Urothelium cell line (cell line): ENCODE measurements around the gene RIN1.
A peak's percentile ranks its signal among the peaks of the same experiment; 100 is the strongest.
"Not testable (repeated sequence)": the region's sequence is repeated elsewhere in the genome, so short reads cannot be mapped to it uniquely, and the experiment has no call there.

Experiments used
- DNase-seq: peaks from one replicate; pipeline ENCODE4 v3.0.0; 2011; ENCODE audit warnings: low spot score, mixed read lengths
- FAIRE-seq: peaks from 2 replicates; lab custom pipeline; 2011; peaks lifted over from hg19 to GRCh38; lab: Jason Lieb, UNC

Gene RIN1, protein sequence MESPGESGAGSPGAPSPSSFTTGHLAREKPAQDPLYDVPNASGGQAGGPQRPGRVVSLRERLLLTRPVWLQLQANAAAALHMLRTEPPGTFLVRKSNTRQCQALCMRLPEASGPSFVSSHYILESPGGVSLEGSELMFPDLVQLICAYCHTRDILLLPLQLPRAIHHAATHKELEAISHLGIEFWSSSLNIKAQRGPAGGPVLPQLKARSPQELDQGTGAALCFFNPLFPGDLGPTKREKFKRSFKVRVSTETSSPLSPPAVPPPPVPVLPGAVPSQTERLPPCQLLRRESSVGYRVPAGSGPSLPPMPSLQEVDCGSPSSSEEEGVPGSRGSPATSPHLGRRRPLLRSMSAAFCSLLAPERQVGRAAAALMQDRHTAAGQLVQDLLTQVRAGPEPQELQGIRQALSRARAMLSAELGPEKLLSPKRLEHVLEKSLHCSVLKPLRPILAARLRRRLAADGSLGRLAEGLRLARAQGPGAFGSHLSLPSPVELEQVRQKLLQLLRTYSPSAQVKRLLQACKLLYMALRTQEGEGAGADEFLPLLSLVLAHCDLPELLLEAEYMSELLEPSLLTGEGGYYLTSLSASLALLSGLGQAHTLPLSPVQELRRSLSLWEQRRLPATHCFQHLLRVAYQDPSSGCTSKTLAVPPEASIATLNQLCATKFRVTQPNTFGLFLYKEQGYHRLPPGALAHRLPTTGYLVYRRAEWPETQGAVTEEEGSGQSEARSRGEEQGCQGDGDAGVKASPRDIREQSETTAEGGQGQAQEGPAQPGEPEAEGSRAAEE

DNA sequence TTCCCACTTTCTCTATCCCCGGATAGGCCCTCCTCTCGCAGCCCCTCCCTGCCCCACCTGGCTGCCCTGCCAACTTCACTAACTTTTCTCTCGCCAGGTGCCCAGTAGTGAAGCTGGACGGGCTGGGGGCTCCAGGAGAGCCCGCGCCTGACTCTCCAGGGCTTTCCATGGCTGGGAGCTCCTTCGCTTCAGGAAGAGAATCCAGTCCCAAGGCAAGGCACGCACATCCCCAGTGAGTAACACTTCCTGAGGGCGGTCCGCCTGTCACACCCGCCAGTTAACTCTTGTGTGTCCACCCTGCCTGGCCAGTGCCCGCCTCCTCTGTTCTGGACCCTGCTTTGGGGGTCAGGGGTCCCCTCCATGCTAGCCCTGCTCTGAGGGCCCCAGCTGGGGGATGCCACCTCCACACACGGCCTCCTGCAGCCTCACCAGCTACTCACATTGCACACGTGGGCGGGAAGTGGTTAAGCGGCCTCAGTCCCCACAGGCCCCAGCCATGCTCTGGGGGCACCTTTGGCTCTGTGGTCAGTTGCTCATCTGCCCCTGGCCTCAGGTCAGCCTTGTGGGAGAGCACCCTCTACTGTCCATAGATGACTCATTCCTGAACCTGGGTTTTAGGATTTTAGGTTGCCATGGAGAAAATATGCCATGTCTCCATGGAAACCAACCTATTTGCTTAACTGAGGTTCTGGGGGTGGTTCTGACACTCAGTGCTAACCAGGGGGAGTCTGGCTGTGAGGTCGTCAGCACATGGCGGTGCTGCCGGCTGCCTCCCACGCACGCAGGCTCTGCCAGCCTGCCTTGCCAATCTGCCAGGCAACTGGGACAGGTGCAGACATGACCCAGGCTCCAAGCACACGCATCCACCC lies at the start of gene RIN1:
Gene RIN1, minus strand, starts transcription at position 201 of the 869 bp plus-strand sequence. Its CDS starts 32 bp downstream, at position 169.
- FAIRE-seq (peak; percentile 95), DNase-seq (peak; percentile 86)

DNA sequence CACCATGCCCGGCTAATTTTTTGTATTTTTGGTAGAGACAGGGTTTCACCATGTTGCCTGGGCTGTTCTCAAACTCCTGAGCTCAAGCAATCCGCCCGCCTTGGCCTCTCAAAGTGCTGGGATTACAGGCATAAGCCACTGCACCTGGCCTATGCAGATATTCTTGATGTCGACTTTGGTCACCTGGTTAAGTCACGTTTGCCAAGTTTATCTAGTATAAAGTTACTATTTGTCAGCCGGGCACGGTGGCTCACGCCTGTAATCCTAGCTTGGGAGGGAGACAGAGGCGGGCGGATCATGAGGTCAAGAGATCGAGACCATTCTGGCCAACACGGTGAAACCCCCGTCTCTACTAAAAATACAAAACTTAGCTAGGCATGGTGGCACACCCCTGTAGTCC lies 48.1 kb upstream of the RIN1 start:
- not testable (repeated sequence) for DNase-seq, FAIRE-seq

DNA sequence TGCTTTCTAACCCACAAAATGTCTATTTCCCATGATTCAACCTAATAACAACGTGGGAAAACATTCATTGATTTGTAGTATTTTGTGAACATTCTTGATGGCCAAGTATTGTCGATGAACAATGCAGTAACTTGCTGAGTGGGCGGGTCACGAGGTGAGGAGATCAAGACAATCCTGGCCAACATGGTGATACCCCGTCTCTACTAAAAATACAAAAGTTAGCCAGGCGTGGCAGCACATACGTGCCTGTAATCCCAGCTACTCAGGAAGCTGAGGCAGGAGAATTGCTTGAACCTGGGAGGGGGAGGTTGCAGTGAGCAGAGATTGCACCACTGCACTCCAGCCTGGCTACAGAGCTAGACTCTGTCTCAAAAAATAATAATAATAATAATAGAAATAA lies 44.0 kb upstream of the RIN1 start:
- peak; percentile 68 for FAIRE-seq

DNA sequence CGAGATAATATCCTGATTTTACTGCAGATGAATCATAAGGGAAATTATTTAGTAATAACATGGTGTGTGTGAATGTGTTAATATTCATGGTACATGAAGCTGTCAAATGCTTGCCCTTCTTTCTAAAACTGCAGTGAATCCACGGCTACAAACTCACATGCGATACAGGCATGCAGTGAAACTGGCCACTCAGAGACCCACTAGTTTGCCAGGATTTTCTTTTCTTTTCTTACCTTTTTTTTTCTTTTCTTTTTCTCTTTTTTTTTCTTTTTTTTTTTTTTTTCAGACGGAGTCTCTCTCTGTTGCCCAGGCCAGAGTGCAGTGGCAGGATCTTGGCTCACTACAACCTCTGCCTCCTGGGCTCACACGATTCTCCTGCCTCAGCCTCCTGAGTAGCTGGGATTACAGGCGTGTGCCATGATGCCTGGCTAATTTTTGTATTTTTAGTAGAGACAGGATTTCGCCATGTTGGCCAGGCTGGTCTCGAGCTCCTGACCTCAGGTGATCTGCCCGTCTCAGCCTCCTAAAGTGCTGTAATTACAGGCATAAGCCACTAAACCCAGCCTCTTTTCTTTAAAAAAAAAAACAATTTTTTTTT lies 37.6 kb upstream of the RIN1 start:
- not testable (repeated sequence) for FAIRE-seq, DNase-seq

More for the DNA sequence above, 44.0 kb upstream of the RIN1 start:
- DNase-seq, result not testable (repeated sequence)

DNA sequence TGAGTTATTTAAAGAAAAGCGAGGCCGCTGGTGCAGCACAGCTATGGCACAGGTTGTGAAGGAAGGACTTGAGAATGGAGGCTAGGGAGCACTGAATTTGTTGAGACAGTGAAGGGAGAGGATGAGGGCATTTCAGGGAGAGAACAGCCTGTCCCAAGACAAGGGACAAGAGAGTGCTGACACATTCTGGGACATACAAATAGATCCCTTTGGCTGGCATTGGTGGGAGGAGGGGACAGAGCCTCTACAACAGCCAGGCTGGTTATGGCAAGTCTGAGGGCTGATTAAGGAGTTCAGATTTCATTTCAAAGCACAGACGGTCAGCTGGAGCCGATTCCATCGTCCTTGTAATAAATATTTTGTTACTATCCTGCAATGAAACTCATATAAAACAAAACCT lies 37.0 kb upstream of the RIN1 start:
- DNase-seq (no peak), FAIRE-seq (no peak)

DNA sequence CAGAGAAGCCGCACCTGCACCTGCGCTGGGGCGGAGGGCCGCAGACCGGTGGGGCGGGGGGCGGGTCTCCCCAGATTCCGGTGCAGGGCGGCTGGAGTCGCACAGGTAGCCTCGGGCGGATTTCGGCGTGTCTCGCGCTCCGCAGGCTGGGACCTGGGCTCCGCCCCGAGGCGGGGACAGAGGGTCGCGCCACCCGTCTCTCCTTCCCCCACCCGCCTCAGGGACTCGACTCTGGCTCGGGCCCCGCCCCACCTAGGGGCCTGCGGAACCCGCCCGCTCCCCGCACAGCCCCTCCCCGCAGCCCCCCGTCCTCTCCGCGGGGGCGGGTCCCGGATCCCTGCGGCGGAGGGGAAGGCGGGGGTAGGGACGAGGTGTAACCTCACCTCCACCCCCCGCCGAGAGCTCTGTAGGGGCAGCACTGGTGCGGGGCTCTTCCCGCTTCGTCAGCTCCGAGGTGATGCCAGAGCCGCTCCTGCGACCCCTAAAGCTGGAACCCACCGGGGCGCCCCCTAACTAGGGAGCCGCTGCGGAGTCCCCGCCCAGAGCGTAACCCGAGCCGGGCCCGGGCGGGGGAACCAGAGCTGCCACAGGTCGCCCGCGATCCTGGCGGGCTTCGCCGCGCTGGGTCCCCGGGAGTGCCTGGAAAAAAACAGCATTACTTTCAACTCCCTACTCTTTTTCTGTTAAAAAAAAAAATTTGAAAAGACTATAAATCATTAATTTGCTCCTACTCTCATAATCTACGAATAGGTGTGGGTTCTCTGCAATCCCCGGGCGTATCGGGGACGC lies 35.6 kb upstream of the RIN1 start, which contains the start of gene SLC29A2:
Gene SLC29A2, minus strand, starts transcription at position 134 of the 789 bp plus-strand sequence. CDS start 169 bp downstream, outside the sequence.
- FAIRE-seq, result no peak
- DNase-seq, result peak; percentile 92

DNA sequence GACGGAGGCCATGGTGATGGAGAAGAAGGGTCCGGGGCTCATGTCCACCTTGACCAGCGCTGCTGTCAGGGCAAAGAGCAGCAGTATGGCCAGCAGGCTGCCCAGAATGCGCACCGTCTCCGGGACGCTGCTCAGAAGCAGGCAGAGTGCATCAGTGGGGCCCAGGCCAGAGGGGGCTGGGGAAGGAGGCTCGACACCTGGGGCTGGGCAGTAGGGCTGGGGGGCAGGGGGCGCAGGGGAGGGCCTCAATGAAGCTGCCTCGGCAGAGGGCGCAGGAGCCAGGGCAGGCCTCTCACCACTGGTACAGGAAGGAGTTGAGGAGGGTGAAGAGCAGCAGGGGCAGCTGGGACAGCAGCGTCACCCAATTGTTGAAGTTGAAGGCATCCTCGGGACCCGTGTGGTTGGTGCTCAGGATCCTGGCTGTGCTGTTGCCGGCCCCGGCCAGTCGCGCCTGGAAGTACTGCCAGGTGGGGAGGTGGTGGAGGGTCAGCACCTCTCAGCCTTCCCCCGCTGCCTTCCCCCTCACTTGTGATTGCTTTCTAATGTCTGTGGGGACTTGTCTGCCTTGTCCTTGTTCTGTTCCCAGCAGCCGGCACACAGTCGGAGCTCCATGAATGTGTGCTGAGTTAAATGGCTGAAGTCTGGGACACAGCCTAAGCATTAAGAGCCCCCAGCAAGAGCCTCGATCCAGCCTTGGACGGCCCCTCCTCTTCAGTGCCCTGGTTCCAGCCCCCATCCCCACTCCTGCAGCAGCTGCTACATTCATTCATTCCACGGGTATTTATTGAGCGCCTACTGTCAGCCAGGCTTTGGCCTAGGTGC lies 33.0 kb upstream of the RIN1 start:
- no peak for DNase-seq
- FAIRE-seq, result no peak

DNA sequence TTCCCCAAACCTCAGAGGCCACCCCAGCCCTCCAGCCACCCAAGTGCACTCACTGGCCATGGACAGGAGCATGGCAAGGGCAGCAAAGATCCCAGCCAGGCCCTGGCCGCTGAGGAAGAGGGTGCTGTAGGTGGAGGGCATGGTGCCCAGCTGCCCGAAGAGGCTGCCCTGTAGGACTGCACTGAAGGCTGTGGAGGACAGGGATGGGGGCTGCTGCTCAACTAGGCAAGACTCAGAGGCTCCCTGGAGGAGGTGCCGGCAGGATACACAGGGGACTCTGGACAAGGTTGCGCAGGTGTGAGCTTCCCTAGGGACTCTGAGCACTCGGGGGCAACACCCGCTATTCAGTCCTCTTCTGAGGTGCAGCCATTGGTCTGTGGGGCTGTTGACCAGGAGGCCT lies 32.2 kb upstream of the RIN1 start:
- FAIRE-seq (no peak), DNase-seq (no peak)

DNA sequence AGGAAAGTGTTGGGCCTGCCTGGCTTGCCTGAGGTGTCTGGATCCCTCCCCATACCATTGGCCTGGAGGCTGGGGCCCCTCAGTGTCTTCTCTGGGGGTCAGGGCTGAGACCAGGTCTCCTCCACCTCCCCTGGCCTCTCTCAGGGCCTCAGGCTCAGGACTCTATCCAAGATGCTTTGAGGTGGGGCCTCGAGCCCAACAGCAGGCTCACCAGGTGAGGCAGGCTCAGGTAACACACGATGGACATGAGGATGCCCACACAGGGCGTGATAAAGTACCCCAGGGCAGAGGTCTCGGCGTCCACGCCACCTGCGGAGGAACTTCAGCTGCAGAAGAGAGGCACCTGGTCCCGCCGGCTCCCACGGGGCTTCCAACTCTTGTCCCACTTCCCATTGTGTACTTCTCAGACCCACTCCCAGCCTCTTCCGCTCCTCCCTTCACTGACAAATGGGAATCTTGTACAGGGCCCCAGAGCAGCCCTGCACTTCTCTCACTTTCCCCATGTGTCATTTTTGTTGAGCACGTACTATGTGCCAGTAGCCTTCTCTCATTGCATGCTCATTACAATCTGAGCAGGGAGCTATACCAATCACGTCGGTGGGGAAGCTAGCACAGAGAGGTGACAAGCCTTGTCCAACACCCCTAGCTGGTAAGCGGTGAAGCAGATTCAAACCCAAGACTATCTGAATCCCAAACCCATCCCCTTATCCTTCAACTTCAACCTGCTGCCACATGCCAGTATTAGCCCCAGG lies 31.5 kb upstream of the RIN1 start:
- DNase-seq (no peak), FAIRE-seq (no peak)

DNA sequence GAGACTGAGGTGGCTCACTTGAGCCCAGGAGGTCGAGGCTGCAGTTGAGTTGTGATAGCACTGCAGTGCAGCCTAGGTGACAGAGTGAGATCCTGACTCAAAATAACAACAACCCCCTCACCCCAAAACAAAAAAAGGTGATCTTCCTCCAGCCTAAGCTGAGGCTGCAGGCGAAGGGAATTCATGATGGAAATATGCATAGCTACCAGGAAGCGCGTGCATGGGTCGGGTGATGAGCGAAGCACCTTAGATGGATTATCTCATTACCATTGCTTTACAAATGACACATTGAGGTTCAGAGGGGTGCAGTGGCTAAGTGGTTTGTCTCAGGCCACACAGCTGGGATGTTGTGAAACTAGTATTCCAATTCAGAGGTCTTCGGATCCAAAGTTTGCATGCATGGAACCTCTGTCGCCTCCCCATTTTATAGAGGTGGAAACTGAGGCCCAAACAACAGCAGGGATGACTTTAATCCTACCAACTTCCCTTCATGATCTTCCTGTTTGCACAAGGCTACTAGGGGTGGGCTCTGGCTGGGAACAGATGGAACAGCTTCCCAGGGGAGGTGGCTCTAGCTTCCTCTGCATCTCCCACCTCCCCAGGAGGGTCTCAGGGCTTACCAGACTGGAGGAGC lies 30.7 kb upstream of the RIN1 start:
- FAIRE-seq (no peak), DNase-seq (no peak)

DNA sequence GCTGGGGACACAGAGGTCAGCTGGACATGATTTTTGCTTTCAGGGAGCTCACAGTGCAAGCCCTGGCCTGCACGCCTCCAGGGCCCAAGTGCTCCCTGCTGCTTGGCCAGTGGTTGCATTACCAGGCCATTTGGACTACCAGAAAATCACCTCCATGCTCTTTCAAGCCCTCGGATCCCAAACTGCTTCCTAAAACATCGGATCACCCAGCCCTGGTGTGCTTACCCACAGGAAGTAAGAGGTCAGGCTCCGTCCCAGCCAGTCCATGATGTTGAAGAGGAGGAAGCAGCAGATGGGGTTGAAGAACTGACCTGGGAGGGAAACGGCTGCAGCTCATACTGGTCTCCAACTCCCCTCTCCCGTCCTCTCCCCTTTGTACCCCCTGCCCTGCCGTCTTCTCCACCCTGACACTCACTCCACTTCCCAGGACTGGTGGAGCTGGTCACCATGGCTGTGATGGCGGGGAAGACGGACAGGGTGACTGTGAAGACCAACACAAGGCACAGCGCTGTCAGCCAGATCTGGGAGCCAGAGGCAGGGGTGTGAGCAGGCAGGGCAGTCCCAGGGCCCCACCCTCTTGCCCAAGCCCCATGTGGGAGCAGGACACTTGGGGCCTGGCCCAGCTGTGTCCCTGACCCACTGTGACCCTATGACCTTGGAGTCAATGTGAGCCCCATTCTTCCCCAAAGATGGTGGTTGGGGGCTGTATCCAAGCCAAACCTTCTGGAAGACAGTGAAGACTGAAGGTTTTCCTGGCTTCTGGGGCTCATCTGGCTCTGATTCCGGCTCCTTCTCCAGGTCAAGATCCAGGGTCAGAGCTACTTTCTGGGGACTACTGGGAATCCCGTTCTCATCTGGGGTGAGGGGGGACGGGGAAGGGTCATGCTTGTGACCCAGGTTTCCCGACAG lies 29.7 kb upstream of the RIN1 start:
- FAIRE-seq (no peak), DNase-seq (no peak)

DNA sequence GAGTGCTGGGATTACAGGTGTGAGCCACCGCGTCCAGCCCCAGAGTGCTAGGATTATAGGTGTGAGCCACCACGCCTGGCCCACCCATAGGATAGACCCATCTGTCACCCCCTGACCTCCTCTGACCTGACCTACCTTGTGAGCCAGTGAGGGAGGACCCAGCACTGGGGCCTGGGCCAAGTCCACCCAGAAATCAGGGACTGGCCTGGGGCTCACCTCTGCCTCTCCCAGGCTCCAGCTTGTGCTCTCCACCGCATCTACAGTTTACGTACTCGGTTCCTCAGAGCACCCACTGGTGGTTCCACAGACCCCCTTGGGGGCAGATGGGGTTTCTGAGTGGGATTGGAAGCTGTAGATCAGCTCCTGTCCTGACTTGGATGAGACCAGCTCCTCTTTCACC lies 28.9 kb upstream of the RIN1 start:
- no peak for DNase-seq
- FAIRE-seq, result no peak

DNA sequence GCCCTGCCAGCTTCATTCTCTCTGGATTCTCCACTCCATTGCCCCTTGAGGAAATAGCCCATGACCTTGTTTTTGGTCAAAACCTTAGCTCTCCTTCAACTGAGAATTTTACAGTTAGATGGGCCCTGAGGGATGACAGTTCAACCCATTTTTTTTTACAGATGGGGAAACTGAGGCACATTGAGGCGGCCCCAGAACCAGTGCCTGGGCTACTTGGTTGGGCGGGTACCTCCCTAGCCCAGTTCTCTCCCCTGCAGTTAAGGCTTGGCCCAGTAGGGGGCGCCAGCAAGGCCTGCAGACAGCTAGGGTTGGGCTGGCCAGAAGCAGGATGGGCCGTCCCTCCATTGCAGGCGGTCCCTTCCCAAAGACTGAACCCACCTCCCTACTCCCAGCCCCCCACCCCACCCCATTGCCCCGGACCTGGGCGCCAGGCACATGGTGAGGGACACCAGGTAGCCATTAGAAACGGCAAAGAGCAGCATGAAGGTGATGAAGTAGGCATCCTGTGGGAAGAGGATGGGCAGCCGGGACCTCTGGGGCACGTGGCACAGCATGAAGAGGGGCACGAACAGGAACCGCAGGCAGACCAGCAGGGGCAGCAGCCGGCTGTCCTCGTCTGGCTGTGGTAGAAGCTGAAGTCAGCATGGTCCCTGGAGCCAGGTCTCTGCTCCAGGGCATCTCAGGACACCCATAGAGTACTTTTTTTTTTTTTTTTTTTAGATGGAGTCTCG lies 27.7 kb upstream of the RIN1 start:
- DNase-seq (peak; percentile 74), FAIRE-seq (no peak)

DNA sequence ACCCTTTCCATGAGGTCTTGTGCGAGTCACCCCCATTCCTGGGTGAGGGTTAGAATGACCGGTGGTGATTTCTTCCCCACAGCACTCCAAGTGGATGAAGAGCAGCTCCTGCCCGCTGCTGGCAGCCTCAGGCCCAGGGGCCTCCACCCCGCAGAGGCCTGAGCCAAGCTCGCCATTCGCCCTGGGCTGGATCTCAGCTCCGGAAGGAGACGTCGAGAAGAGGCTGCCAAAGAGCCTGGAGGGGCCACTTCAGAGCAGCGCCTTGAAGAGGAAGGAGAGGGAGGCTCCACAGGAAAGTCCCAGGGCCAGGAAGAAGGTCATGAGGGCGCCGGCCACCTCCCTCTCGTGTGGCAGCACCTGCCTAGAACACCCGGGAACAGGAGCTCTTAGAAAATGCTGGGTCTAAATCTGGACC lies 27.0 kb upstream of the RIN1 start:
- FAIRE-seq (no peak), DNase-seq (peak; percentile 0)

DNA sequence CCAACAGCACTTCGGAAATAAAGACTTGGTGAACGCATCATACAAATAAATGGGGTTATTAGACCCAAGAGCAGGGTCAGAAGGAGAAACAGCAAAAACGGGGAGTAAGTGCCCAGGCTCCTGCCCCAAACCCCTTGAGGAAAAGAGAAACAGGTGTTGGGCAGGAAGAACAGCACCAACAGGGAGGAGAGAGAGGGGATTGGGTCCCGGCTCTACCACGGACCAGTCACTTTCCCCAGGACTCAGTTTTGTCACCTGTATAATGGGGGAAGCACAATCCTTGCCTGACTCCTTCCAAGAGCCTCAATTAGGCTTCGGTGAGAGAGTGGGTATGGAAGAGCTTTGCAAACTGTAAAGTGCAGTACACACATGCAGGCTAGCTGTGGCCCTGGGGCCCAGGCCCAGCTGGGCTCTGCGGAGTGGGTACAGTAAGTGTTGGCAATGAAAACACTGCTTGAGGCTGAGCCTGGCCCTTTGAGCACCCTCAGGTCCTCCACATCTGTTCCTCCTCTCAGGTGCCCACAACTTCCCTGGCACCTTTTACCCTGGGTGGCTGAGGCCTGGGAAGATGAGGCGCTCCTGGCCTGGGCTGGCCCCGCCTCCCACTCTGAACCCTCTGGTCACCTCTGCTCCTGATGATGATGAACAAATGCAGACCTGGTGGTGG lies 26.4 kb upstream of the RIN1 start:
- DNase-seq, result no peak
- FAIRE-seq, result no peak
